ENCODE measurements around the gene HRH3. TPM values are rescaled to one million over a fixed set of nuclear protein-coding genes. Genes with fewer than 3 reads are reported as not detected.
A peak's percentile ranks its signal among the peaks of the same experiment; 100 is the strongest.

HRH3 gene
- total RNA-seq, 1 donor from 2014 or later, result not detected

DNA sequence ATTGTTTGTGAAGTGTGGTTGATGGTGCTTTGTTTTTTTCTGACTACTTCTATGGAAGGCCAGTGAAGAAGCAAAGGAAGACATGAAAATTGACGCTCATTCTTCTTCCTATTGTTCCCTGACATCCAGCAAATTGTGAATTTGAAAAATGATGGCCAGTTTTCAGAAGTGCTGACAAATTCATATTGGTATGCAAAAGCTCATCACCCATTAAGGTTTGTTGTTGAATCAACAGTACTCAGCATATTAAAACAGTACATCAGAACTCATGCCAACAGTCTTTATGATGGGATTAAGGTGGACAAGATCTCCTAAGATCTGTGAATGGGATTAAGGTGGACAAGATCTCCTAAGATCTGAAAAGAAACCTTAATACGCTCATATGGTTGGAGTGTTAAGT, 38.3 kb downstream of the HRH3 start:
- H3K27ac Mint-ChIP-seq (ENCODE audit: unreplicated experiment), result peak overlapping the region; percentile 82
- H3K36me3 Mint-ChIP-seq (ENCODE audit: low read depth, unreplicated experiment), result peaks cover 13% of the 10 kb centered on the region
- TF ChIP-seq, protein P1, sequence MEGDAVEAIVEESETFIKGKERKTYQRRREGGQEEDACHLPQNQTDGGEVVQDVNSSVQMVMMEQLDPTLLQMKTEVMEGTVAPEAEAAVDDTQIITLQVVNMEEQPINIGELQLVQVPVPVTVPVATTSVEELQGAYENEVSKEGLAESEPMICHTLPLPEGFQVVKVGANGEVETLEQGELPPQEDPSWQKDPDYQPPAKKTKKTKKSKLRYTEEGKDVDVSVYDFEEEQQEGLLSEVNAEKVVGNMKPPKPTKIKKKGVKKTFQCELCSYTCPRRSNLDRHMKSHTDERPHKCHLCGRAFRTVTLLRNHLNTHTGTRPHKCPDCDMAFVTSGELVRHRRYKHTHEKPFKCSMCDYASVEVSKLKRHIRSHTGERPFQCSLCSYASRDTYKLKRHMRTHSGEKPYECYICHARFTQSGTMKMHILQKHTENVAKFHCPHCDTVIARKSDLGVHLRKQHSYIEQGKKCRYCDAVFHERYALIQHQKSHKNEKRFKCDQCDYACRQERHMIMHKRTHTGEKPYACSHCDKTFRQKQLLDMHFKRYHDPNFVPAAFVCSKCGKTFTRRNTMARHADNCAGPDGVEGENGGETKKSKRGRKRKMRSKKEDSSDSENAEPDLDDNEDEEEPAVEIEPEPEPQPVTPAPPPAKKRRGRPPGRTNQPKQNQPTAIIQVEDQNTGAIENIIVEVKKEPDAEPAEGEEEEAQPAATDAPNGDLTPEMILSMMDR (IDR thresholded peaks at IDR 0.05; ENCODE audit: unreplicated experiment), result no peak
- no peak for DNase-seq (ENCODE audit: low spot score)
- peaks cover 5% of the 10 kb centered on the region for H3K27me3 Mint-ChIP-seq (ENCODE audit: unreplicated experiment)
- H3K4me3 Mint-ChIP-seq (ENCODE audit: unreplicated experiment), result peak overlapping the region; percentile 92
- peaks cover 1% of the 10 kb centered on the region for H3K4me1 Mint-ChIP-seq (ENCODE audit: unreplicated experiment)
- H3K9me3 Mint-ChIP-seq (ENCODE audit: unreplicated experiment), result no peaks in the 10 kb centered on the region

DNA sequence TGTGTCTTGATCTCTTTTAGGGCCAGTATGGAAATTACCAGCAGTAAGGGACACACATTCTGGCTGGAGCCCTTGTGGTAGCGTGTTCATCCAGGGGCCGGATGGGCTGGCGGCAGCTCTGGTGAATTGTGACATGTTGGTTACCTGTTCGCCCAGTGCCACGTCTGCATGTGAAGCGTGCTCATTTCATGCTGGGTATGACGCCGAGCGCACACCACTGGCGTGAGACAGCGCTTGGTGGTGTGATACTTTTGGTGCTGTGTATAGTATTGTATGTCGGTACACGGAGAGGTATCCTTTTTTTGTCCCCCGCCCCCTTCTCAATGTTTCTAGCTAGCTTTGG, 40.9 kb downstream of the HRH3 start:
- TF ChIP-seq, protein P1 (IDR thresholded peaks at IDR 0.05; ENCODE audit: unreplicated experiment), result no peak
- H3K27me3 Mint-ChIP-seq (ENCODE audit: unreplicated experiment), result peaks cover 5% of the 10 kb centered on the region

DNA sequence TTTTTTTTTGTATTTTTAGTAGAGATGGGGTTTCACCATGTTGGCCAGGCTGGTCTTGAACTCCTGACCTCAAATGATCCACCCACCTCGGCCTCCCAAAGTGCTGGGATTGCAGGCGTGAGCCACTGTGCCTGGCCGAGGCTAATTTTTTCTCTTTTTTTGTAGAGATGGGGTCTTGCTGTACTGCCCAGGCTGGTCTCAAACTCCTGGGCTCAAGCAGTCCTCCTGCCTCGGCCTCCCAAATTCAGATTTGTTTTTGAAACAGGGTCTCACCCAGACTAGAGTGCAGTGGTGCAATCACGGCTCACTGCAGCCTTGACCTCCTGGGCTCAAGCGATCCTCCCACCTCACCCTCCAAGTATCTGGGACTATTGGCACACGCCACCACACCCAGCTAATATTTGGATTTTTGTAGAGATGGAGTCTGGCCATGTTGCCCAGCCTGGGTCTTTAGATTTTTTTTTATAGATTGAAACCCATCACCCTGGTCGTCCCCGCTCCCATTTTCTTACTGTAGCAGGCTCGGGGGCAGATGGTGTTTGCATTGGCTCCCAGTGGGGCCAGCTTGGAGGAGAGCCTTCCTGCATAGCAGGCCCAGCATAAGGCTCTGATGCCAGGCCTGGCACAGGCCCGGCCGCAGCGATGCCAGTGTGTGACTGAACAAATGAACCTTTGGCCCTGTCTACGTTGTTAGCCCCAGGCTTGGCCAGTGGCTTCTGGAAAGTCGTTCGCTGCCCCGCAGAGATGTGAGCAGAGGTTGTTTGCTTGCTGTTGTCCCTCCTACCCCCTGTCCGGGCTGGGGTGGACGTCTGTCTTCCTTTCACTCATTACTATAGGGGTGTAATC, 41.5 kb downstream of the HRH3 start:
- peaks cover 8% of the 10 kb centered on the region for H3K27me3 Mint-ChIP-seq (ENCODE audit: unreplicated experiment)
- no peak overlapping the region for H3K4me3 Mint-ChIP-seq (ENCODE audit: unreplicated experiment)
- TF ChIP-seq, protein P1 (IDR thresholded peaks at IDR 0.05; ENCODE audit: unreplicated experiment), result no peak

More for the DNA sequence above, 40.9 kb downstream of the HRH3 start:
- Mint-ChIP-seq H3K36me3 (ENCODE audit: low read depth, unreplicated experiment) (peaks cover 25% of the 10 kb centered on the region), H3K9me3 (ENCODE audit: unreplicated experiment) (no peaks in the 10 kb centered on the region), H3K27ac (ENCODE audit: unreplicated experiment) (no peak overlapping the region), H3K4me3 (ENCODE audit: unreplicated experiment) (no peak overlapping the region), H3K4me1 (ENCODE audit: unreplicated experiment) (no peaks in the 10 kb centered on the region)
- no peak for DNase-seq (ENCODE audit: low spot score)

DNA sequence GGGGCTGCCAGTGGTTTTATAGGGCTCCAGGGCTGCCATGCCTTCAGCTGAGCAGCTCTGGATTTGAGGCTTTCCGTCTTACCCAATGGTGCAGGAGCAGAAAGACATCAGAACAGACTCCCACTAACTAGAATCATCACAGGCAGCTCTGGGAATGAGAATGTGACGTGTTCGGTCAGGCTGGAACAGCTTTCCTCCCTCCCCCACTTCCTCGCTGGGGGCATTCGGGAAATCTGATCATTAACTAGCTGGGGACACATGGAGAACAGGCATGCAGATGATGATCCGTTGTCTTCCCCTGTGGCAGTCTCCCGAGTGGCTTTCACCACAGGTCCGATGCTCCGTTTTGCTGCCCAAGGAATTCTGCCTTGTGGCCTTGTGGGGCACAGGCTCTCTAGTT, 42.8 kb downstream of the HRH3 start:
- H3K27ac Mint-ChIP-seq (ENCODE audit: unreplicated experiment), result no peak overlapping the region
- H3K27me3 Mint-ChIP-seq (ENCODE audit: unreplicated experiment), result peaks cover 7% of the 10 kb centered on the region
- no peak overlapping the region for H3K4me3 Mint-ChIP-seq (ENCODE audit: unreplicated experiment)
- H3K4me1 Mint-ChIP-seq (ENCODE audit: unreplicated experiment), result no peaks in the 10 kb centered on the region
- TF ChIP-seq, protein P1 (IDR thresholded peaks at IDR 0.05; ENCODE audit: unreplicated experiment), result no peak
- H3K9me3 Mint-ChIP-seq (ENCODE audit: unreplicated experiment), result no peaks in the 10 kb centered on the region
- peaks cover 22% of the 10 kb centered on the region for H3K36me3 Mint-ChIP-seq (ENCODE audit: low read depth, unreplicated experiment)
- no peak for DNase-seq (ENCODE audit: low spot score)

More for the DNA sequence above, 41.5 kb downstream of the HRH3 start:
- no peak overlapping the region for H3K27ac Mint-ChIP-seq (ENCODE audit: unreplicated experiment)
- H3K36me3 Mint-ChIP-seq (ENCODE audit: low read depth, unreplicated experiment), result peaks cover 26% of the 10 kb centered on the region
- no peaks in the 10 kb centered on the region for H3K9me3 Mint-ChIP-seq (ENCODE audit: unreplicated experiment)
- no peak for DNase-seq (ENCODE audit: low spot score)
- no peaks in the 10 kb centered on the region for H3K4me1 Mint-ChIP-seq (ENCODE audit: unreplicated experiment)

DNA sequence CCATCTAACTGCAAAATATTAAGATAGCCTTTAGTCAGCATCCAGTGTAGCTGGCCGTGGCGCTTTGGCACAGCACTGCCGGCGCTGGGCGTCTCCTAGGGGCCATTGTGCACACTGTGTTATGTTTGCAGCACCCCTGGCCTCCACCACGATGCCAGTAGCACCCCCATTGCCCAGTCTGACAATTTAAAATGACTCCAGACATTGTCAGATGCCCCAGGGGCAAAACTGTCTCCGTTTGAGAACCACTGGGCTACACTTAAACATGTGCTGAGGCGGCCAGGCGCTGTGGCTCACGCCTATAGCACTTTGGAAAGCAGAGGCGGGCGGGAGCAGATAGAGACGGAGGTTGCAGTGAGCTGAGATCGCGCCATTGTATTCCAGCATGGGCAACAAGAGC, 43.2 kb downstream of the HRH3 start:
- Mint-ChIP-seq H3K27ac (ENCODE audit: unreplicated experiment) (no peak overlapping the region), H3K9me3 (ENCODE audit: unreplicated experiment) (no peaks in the 10 kb centered on the region), H3K4me3 (ENCODE audit: unreplicated experiment) (no peak overlapping the region), H3K27me3 (ENCODE audit: unreplicated experiment) (peaks cover 6% of the 10 kb centered on the region), H3K36me3 (ENCODE audit: low read depth, unreplicated experiment) (peaks cover 21% of the 10 kb centered on the region), H3K4me1 (ENCODE audit: unreplicated experiment) (no peaks in the 10 kb centered on the region)
- DNase-seq (ENCODE audit: low spot score), result no peak
- TF ChIP-seq, protein P1 (IDR thresholded peaks at IDR 0.05; ENCODE audit: unreplicated experiment), result no peak
